ENCODE data around the gene NPY1R.

Gene NPY1R

DNA sequence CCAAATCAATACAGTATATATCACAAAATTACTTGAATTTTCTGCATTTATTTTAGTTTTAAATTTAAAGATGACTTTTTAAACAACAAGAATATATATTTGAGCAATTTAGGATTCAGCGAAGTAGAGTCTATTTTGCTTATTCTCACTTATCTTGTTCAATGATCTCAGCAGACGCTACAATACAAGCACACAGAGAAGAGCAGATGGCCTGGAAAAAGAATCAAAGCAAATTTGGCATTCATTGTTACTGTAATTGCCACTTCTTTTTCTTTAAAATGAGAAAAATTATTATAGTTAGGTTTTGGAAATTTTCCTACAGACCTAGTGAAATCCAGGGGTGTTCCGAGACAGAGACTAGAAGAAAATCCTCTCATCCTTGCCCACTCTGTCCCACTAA lies 57.5 kb downstream of the NPY1R start:
- Histone ChIP-seq H2AFZ (ENCODE audit: low read length) (no peak overlapping the region), H3K27me3 (ENCODE audit: insufficient read depth, low read length, poor library complexity, severe bottlenecking) (no peaks in the 10 kb centered on the region), H3K4me2 (ENCODE audit: low read depth, low read length, poor library complexity, severe bottlenecking) (no peak overlapping the region), H3K9me2 (replicated peaks; ENCODE audit: low read depth, low read length) (no peaks in the 10 kb centered on the region), H3K4me3 (ENCODE audit: low read length, poor library complexity, severe bottlenecking) (no peak overlapping the region), H3K9ac (ENCODE audit: low read depth, low read length, poor library complexity, severe bottlenecking) (no peak overlapping the region), H3K36me3 (ENCODE audit: insufficient read depth, low read length) (no peaks in the 10 kb centered on the region), H3F3A (ENCODE audit: low read depth) (no peaks in the 10 kb centered on the region), H3K9me3 (ENCODE audit: insufficient read depth, low read depth, low read length) (no peaks in the 10 kb centered on the region), H3K4me1 (ENCODE audit: insufficient read depth, low read length, poor library complexity, severe bottlenecking) (no peaks in the 10 kb centered on the region), H3K79me2 (ENCODE audit: insufficient read depth, low read length) (no peaks in the 10 kb centered on the region), H4K20me1 (ENCODE audit: insufficient read depth, low read length, poor library complexity, severe bottlenecking) (no peaks in the 10 kb centered on the region)
- TF ChIP-seq CTCF (conservative IDR thresholded peaks at IDR 0.05; ENCODE audit: low read length) (no peak), EZH2phosphoT487 (IDR thresholded peaks at IDR 0.05; ENCODE audit: borderline replicate concordance) (no peak)
